ENCODE results near the gene RIN1.

DNA sequence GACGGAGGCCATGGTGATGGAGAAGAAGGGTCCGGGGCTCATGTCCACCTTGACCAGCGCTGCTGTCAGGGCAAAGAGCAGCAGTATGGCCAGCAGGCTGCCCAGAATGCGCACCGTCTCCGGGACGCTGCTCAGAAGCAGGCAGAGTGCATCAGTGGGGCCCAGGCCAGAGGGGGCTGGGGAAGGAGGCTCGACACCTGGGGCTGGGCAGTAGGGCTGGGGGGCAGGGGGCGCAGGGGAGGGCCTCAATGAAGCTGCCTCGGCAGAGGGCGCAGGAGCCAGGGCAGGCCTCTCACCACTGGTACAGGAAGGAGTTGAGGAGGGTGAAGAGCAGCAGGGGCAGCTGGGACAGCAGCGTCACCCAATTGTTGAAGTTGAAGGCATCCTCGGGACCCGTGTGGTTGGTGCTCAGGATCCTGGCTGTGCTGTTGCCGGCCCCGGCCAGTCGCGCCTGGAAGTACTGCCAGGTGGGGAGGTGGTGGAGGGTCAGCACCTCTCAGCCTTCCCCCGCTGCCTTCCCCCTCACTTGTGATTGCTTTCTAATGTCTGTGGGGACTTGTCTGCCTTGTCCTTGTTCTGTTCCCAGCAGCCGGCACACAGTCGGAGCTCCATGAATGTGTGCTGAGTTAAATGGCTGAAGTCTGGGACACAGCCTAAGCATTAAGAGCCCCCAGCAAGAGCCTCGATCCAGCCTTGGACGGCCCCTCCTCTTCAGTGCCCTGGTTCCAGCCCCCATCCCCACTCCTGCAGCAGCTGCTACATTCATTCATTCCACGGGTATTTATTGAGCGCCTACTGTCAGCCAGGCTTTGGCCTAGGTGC is 33.0 kb upstream of the RIN1 start:
- TF ChIP-seq SRSF9 (IDR thresholded peaks at IDR 0.05; ENCODE audit: borderline replicate concordance, low read depth, low read length) (no peak), TEAD4 (IDR thresholded peaks at IDR 0.05; ENCODE audit: low read length) (no peak), TEAD4 (CRISPR knock-in tag; IDR thresholded peaks at IDR 0.05; ENCODE audit: borderline replicate concordance) (no peak)
- TF ChIP-seq, protein P1, sequence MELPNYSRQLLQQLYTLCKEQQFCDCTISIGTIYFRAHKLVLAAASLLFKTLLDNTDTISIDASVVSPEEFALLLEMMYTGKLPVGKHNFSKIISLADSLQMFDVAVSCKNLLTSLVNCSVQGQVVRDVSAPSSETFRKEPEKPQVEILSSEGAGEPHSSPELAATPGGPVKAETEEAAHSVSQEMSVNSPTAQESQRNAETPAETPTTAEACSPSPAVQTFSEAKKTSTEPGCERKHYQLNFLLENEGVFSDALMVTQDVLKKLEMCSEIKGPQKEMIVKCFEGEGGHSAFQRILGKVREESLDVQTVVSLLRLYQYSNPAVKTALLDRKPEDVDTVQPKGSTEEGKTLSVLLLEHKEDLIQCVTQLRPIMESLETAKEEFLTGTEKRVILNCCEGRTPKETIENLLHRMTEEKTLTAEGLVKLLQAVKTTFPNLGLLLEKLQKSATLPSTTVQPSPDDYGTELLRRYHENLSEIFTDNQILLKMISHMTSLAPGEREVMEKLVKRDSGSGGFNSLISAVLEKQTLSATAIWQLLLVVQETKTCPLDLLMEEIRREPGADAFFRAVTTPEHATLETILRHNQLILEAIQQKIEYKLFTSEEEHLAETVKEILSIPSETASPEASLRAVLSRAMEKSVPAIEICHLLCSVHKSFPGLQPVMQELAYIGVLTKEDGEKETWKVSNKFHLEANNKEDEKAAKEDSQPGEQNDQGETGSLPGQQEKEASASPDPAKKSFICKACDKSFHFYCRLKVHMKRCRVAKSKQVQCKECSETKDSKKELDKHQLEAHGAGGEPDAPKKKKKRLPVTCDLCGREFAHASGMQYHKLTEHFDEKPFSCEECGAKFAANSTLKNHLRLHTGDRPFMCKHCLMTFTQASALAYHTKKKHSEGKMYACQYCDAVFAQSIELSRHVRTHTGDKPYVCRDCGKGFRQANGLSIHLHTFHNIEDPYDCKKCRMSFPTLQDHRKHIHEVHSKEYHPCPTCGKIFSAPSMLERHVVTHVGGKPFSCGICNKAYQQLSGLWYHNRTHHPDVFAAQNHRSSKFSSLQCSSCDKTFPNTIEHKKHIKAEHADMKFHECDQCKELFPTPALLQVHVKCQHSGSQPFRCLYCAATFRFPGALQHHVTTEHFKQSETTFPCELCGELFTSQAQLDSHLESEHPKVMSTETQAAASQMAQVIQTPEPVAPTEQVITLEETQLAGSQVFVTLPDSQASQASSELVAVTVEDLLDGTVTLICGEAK (IDR thresholded peaks at IDR 0.05) = no peak
- TF ChIP-seq, protein P1 (CRISPR knock-in tag; IDR thresholded peaks at IDR 0.05) = no peak

All from K562 (cell line).